GM13977 (cell line): ENCODE measurements around the gene TAS2R10.

Source experiments
- DNase-seq: peaks from one replicate; pipeline ENCODE4 v3.0.0; 2012; ENCODE audit warnings: low spot score
- CTCF ChIP-seq: IDR thresholded peaks from 2 replicates; pipeline ENCODE4 v1.5.1; 2012; ENCODE audit warnings: mild to moderate bottlenecking, control low read depth; ENCODE audit not compliant: insufficient read depth; ENCODE audit errors: extremely low read depth, missing control alignments
- in situ Hi-C: fragments of 300-500 bp; cut with MboI; formaldehyde crosslinking; loops from one replicate; pipeline ENCODE4 v1.12.0; 2022; ENCODE audit warnings: low sequenced_read_pairs, low pct_unique_long_range_greater_than_20kb, mixed read lengths, inconsistent platforms; ENCODE audit not compliant: unreplicated experiment

TAS2R10 gene

GRCh38 chr12:10853776-10854175, 27.6 kb upstream of the TAS2R10 start:
- in situ Hi-C loops, result no loop called here
- no peak for TF ChIP-seq CTCF
- DNase-seq, result no peak

GRCh38 chr12:10851243-10851858, 25.2 kb upstream of the TAS2R10 start:
- in situ Hi-C loops, result no loop called here
- no peak for DNase-seq

GRCh38 chr12:10849425-10849878, 23.3 kb upstream of the TAS2R10 start, which contains the start of gene PRR4:
TSS of gene PRR4 (minus strand) at chr12:10849475. CDS start at chr12:10849437, 38 bp downstream.
- no peak for TF ChIP-seq CTCF
- DNase-seq, result no peak
- in situ Hi-C loops, result no loop called here

More at GRCh38 chr12:10851243-10851858, 25.2 kb upstream of the TAS2R10 start:
- TF ChIP-seq CTCF, result no peak

GRCh38 chr12:10847744-10848143, 21.6 kb upstream of the TAS2R10 start:
- TF ChIP-seq CTCF, result no peak
- DNase-seq, result no peak
- in situ Hi-C loops, result no loop called here

- TF ChIP-seq CTCF, result no peak
- in situ Hi-C loops, result no loop called here
- no peak for DNase-seq
These were observed 16.7 kb upstream of the TAS2R10 start for GRCh38 chr12:10842862-10843261.

- TF ChIP-seq CTCF, result no peak
- in situ Hi-C loops, result no loop called here
- DNase-seq, result no peak
These were observed 12.3 kb upstream of the TAS2R10 start for GRCh38 chr12:10838461-10838860.
